ENCODE results near the gene NAA25.

The NAA25 gene

DNA sequence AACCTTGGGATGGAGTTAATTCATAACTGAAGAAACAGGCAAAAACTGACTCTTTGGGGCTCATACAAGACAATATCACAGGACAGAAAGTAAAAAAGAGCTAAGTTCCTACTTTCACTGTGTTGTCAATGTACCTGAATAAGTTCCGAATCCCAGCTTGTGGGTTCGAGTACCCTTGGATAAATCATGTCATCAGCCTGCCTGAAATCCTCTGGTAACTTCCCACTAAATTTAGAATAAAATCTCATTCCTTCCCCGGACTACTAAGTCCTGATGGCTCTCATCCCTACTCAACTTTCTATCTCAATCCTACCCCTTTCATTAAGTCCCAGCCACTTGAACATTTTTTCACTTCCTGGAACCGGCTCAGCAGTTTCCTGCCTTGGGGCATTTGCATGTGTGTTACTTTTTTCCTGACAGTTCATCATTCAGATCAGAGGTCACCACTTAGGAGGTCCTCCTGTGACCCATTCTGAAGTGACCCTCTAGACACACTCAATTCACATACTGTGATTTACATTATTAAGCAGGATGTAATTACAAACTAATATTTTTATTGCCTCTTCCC is 82.7 kb downstream of the NAA25 start:
- in situ Hi-C loops (cut with MboI; ENCODE audit: low pct_unique_long_range_greater_than_20kb, low sequenced_read_pairs, unreplicated experiment) = no loop called here
- DNase-seq (ENCODE audit: low spot score) = no peak
- TF ChIP-seq, protein P1, sequence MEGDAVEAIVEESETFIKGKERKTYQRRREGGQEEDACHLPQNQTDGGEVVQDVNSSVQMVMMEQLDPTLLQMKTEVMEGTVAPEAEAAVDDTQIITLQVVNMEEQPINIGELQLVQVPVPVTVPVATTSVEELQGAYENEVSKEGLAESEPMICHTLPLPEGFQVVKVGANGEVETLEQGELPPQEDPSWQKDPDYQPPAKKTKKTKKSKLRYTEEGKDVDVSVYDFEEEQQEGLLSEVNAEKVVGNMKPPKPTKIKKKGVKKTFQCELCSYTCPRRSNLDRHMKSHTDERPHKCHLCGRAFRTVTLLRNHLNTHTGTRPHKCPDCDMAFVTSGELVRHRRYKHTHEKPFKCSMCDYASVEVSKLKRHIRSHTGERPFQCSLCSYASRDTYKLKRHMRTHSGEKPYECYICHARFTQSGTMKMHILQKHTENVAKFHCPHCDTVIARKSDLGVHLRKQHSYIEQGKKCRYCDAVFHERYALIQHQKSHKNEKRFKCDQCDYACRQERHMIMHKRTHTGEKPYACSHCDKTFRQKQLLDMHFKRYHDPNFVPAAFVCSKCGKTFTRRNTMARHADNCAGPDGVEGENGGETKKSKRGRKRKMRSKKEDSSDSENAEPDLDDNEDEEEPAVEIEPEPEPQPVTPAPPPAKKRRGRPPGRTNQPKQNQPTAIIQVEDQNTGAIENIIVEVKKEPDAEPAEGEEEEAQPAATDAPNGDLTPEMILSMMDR (IDR thresholded peaks at IDR 0.05; ENCODE audit: extremely low read depth, insufficient read depth, missing control alignments) = no peak

DNA sequence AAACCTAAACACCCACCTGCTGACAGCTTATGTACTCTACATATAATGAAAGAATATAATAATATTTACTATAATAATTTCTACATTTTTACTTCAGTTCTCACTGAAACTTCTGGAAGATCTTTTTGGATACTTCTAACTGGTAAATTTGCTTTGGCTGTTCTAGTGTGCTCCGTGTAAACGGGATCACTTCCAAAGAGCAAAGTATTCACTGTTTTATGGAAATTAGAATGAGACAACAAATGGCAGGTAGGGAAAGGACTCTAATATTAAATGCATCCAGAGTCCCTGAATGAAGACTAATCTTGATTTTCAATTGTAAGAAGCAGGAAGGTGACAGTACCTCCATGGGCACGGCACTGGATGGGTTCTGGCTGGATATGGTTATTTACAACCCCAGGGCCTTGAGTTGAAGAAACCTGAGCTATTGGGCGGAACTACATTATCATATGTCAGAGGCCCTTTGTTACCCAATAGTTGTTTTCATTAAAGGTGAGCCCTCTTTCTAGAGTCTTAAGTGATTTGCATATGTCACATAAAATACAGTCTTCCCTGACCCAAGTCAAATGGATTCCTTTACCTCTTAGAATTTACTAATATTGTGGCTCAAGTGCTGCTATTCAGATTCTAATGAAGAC is 84.7 kb downstream of the NAA25 start:
- TF ChIP-seq, protein P1 (IDR thresholded peaks at IDR 0.05; ENCODE audit: extremely low read depth, insufficient read depth, missing control alignments) = no peak
- in situ Hi-C loops (cut with MboI; ENCODE audit: low pct_unique_long_range_greater_than_20kb, low sequenced_read_pairs, unreplicated experiment) = no loop called here
- no peak for DNase-seq (ENCODE audit: low spot score)

DNA sequence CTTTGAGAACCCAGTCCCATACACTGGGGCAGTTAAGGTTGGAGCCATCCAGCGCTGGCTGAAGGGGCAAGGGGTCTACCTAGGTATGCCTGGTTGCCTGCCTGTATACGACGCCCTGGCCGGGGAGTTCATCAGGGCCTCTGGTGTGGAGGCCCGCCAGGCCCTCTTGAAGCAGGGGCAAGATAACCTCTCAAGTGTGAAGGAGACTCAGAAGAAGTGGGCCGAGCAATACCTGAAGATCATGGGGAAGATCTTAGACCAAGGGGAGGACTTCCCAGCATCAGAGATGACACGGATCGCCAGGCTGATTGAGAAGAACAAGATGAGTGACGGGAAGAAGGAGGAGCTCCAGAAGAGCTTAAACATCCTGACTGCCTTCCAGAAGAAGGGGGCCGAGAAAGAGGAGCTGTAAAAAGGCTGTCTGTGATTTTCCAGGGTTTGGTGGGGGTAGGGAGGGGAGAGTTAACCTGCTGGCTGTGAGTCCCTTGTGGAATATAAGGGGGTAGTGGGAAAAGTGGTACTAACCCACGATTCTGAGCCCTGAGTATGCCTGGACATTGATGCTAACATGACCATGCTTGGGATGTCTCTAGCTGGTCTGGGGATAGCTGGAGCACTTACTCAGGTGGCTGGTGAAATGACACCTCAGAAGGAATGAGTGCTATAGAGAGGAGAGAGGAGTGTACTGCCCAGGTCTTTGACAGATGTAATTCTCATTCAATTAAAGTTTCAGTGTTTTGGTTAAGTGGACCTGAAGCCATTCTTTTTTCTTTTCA is 86.2 kb downstream of the NAA25 start:
- TF ChIP-seq, protein P1 (IDR thresholded peaks at IDR 0.05; ENCODE audit: extremely low read depth, insufficient read depth, missing control alignments) = no peak
- DNase-seq (ENCODE audit: low spot score) = no peak
- in situ Hi-C loops (cut with MboI; ENCODE audit: low pct_unique_long_range_greater_than_20kb, low sequenced_read_pairs, unreplicated experiment) = no loop called here

DNA sequence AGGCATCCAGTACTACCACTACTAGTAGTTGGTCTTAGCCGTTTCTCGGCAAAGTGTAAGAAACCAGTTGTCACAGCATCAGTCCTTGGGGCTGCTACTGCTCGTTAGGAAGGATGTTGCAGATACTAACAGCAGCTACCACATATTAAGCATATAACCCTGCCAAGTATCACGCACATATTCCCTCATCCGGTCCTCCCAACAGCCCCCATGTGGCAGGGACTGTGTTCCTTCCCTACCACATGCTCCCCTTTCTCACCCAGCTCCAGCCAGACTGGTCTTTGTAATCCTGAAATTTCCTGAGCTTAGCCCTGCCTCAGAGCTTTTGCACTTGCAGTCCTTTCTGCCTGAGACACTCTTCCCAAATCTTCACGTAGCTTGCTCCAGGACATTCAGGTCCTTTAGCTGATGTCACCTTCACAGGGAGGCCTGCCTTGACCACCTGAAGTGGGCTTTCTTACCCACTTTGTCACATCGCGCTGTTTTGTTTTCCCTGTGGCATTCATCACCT is 87.6 kb downstream of the NAA25 start:
- DNase-seq (ENCODE audit: low spot score) = no peak
- TF ChIP-seq, protein P1 (IDR thresholded peaks at IDR 0.05; ENCODE audit: extremely low read depth, insufficient read depth, missing control alignments) = no peak
- in situ Hi-C loops (cut with MboI; ENCODE audit: low pct_unique_long_range_greater_than_20kb, low sequenced_read_pairs, unreplicated experiment) = no loop called here

DNA sequence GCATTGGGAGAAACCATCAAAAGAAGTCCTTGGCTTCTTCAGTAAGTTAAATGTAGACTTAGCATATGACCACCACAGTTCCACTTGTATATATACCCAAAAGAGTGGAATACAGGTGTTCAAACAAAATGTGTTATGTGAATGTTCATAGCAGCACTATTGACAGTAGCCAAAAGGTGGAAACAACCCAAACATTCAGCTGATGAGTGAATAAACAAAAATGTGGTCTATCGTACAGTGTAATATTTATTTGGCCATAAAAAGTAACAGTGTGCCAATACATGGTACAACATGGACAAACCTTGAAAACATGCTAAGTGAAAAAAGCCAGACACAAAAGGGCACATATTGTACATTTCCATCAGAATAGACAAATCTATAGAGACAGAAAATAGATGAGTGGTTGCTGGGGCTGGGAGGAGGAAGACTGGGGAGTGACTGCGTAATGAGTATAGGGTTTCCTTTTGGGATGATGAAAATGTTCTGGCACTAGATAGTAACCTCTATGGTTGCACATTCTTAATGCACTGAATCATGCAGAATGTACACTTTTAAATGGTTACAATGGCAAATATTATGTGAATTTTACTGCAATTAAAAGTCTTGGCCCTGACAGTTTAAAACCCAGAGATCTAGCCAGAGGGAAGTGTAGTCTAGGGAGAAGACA is 89.9 kb downstream of the NAA25 start:
- DNase-seq (ENCODE audit: low spot score) = no peak
- TF ChIP-seq, protein P1 (IDR thresholded peaks at IDR 0.05; ENCODE audit: extremely low read depth, insufficient read depth, missing control alignments) = no peak
- in situ Hi-C loops (cut with MboI; ENCODE audit: low pct_unique_long_range_greater_than_20kb, low sequenced_read_pairs, unreplicated experiment) = no loop called here

DNA sequence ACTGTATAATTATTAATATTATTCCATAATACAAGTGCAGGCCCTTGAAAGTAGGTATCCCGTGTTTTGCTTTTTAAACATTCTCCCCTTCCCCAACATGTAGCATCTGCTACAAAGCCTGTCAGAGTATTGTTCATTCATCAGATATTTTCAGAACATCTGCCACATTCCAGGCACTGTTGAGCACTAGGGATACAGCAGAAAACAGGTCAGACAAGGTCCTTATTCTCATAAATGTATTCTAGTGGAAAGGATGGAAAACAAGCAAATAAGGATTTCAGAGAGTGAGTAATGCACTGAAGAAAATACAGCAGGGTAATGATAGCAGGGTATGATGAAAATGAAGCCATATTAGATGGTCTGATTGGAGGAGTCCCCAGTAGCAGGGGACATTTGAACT is 91.5 kb downstream of the NAA25 start:
- no peak for DNase-seq (ENCODE audit: low spot score)
- TF ChIP-seq, protein P1 (IDR thresholded peaks at IDR 0.05; ENCODE audit: extremely low read depth, insufficient read depth, missing control alignments) = no peak
- in situ Hi-C loops (cut with MboI; ENCODE audit: low pct_unique_long_range_greater_than_20kb, low sequenced_read_pairs, unreplicated experiment) = no loop called here
